Measurements from ENCODE around the gene FURIN. TPM values are rescaled to one million over a fixed set of nuclear protein-coding genes. Genes with fewer than 3 reads are reported as not detected.

FURIN gene
- total RNA-seq, 1 experiment from 2014 or later = 35.1 TPM

GRCh38 chr15:90892498-90893174 is 24.2 kb downstream of the FURIN start:
- Histone ChIP-seq H2AK5ac (ENCODE audit: insufficient read length, low read length) (no peak overlapping the region), H3K9ac (ENCODE audit: extremely low read depth, insufficient read length, low read length) (no peak overlapping the region), H3T11ph (ENCODE audit: low read length) (no peak overlapping the region), H3K18ac (ENCODE audit: insufficient read length, low read depth, low read length) (no peak overlapping the region), H4K8ac (replicated peaks; ENCODE audit: insufficient read length, low read depth, low read length) (no peak overlapping the region), H3K4me1 (ENCODE audit: insufficient read depth, low read length) (no peaks in the 10 kb centered on the region; the same call in 1 of the 2 replicates), H3K4ac (ENCODE audit: low read depth, low read length) (no peak overlapping the region), H3K14ac (ENCODE audit: insufficient read depth, low read length) (no peak overlapping the region), H2BK120ac (ENCODE audit: low read depth, low read length, poor library complexity, severe bottlenecking) (no peak overlapping the region), H2BK12ac (ENCODE audit: insufficient read length, low read depth, low read length) (no peak overlapping the region), H3K23me2 (ENCODE audit: insufficient read length, low read depth, low read length, poor library complexity, severe bottlenecking) (no peaks in the 10 kb centered on the region), H3K27me3 (ENCODE audit: insufficient read depth, low read length) (no peaks in the 10 kb centered on the region), H2AFZ (ENCODE audit: low read length) (no peak overlapping the region), H2BK15ac (ENCODE audit: low read depth, low read length) (no peak overlapping the region), H3K79me2 (ENCODE audit: insufficient read depth, low read length) (no peaks in the 10 kb centered on the region), H4K20me1 (ENCODE audit: control insufficient read depth, insufficient read depth, insufficient read length) (no peaks in the 10 kb centered on the region), H4K5ac (ENCODE audit: insufficient read length, low read depth, low read length) (no peak overlapping the region), H3K4me2 (ENCODE audit: insufficient read depth, insufficient read length, low read length) (no peak overlapping the region), H3K79me1 (ENCODE audit: insufficient read depth, low read depth, low read length, poor library complexity, severe bottlenecking) (no peaks in the 10 kb centered on the region), H2BK5ac (ENCODE audit: insufficient read length, low read length) (no peak overlapping the region), H3K27ac (ENCODE audit: insufficient read length, low read depth, low read length) (no peak overlapping the region), H3K23ac (ENCODE audit: insufficient read length, low read depth, low read length) (no peak overlapping the region), H4K91ac (ENCODE audit: insufficient read length, low read depth, low read length) (no peak overlapping the region), H2BK20ac (ENCODE audit: low read depth, low read length, poor library complexity, severe bottlenecking) (no peak overlapping the region), H3K9me3 (ENCODE audit: control insufficient read depth, low read depth, low read length) (no peaks in the 10 kb centered on the region), H3K56ac (ENCODE audit: insufficient read length, low read depth, low read length) (no peak overlapping the region)
- DNase-seq = no peak
- no CpG with 5 or more reads among the region's 29 CpGs for WGBS (ENCODE audit: extremely low coverage, insufficient read length, low lambda C conversion rate)
- no peak overlapping the region; a peak in 1 of 7 replicates for H3K27ac Mint-ChIP-seq
- peaks cover 4 to 10% (median 10%) of the 10 kb centered on the region in 3 experiments; a peak in 6 of 7 replicates for H3K36me3 Mint-ChIP-seq (ENCODE audit: insufficient read depth in 1 of 3, low read depth in 3 of 3)
- TF ChIP-seq, protein P1, sequence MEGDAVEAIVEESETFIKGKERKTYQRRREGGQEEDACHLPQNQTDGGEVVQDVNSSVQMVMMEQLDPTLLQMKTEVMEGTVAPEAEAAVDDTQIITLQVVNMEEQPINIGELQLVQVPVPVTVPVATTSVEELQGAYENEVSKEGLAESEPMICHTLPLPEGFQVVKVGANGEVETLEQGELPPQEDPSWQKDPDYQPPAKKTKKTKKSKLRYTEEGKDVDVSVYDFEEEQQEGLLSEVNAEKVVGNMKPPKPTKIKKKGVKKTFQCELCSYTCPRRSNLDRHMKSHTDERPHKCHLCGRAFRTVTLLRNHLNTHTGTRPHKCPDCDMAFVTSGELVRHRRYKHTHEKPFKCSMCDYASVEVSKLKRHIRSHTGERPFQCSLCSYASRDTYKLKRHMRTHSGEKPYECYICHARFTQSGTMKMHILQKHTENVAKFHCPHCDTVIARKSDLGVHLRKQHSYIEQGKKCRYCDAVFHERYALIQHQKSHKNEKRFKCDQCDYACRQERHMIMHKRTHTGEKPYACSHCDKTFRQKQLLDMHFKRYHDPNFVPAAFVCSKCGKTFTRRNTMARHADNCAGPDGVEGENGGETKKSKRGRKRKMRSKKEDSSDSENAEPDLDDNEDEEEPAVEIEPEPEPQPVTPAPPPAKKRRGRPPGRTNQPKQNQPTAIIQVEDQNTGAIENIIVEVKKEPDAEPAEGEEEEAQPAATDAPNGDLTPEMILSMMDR (conservative IDR thresholded peaks at IDR 0.05) = no peak
- no peaks in the 10 kb centered on the region; the same call in 1 of the 2 replicates for H3K27me3 Mint-ChIP-seq (ENCODE audit: low read depth)
- peaks cover 3 to 8% of the 10 kb centered on the region in 2 experiments; a peak in 3 of 4 replicates for H3K4me1 Mint-ChIP-seq
- H3K9me3 Mint-ChIP-seq = no peaks in the 10 kb centered on the region; a peak in 1 of 5 replicates
- peak overlapping the region in 1 of 2 experiments; percentile 57; a peak in 2 of 5 replicates for H3K4me3 Mint-ChIP-seq
